ENCODE measurements around the gene NTM. TPM values are rescaled to one million over a fixed set of nuclear protein-coding genes. Genes with fewer than 3 reads are reported as not detected.
"Not testable (repeated sequence)": the region's sequence is repeated elsewhere in the genome, so short reads cannot be mapped to it uniquely, and the experiment has no call there.

NTM gene
- total RNA-seq, 1 experiment from 2014 or later, result 9.9 TPM

DNA sequence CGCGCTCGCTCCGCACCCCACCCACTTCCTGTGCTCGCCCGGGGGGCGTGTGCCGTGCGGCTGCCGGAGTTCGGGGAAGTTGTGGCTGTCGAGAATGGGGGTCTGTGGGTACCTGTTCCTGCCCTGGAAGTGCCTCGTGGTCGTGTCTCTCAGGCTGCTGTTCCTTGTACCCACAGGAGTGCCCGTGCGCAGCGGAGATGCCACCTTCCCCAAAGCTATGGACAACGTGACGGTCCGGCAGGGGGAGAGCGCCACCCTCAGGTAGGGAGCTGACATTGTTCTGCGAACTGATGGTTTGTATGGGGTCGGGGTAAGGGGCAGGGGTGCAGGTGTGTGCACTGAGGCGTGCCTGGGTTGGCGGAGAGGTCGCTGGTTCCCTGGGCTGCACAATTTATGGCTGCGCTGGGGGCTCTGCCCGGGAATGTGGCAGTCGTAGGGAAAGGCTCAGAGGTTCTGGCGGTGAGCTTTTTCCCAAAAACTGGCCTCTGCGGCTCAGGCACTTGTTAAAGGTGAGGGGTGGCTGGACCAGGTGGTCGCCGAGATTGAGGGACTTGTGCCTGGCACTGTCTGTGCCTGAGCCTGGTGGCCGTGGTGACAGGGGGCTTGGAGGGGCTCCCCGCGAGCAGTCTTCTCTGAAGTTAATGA, 541.1 kb downstream of the NTM start:
- not testable (repeated sequence) for H2AFZ ChIP-seq (ENCODE audit: low read length); H3K23me2 ChIP-seq (ENCODE audit: insufficient read length, low read depth, low read length, poor library complexity, severe bottlenecking); H2BK120ac ChIP-seq (ENCODE audit: low read depth, low read length, poor library complexity, severe bottlenecking); H3K9me3 Mint-ChIP-seq; H4K8ac ChIP-seq (replicated peaks; ENCODE audit: insufficient read length, low read depth, low read length); H4K91ac ChIP-seq (ENCODE audit: insufficient read length, low read depth, low read length); H3K27me3 ChIP-seq (ENCODE audit: insufficient read depth, low read length); H3K36me3 Mint-ChIP-seq (ENCODE audit: insufficient read depth in 1 of 3, low read depth in 3 of 3); H3K4me1 ChIP-seq (ENCODE audit: insufficient read depth, low read length); H3K27ac ChIP-seq (ENCODE audit: insufficient read length, low read depth, low read length); H2BK12ac ChIP-seq (ENCODE audit: insufficient read length, low read depth, low read length); H3K79me2 ChIP-seq (ENCODE audit: insufficient read depth, low read length); H3K9me3 ChIP-seq (ENCODE audit: control insufficient read depth, low read depth, low read length); H2AK5ac ChIP-seq (ENCODE audit: insufficient read length, low read length); H4K20me1 ChIP-seq (ENCODE audit: control insufficient read depth, insufficient read depth, insufficient read length); H2BK5ac ChIP-seq (ENCODE audit: insufficient read length, low read length); H3K79me1 ChIP-seq (ENCODE audit: insufficient read depth, low read depth, low read length, poor library complexity, severe bottlenecking); H3T11ph ChIP-seq (ENCODE audit: low read length); H2BK15ac ChIP-seq (ENCODE audit: low read depth, low read length); H3K4ac ChIP-seq (ENCODE audit: low read depth, low read length); H4K5ac ChIP-seq (ENCODE audit: insufficient read length, low read depth, low read length); H3K56ac ChIP-seq (ENCODE audit: insufficient read length, low read depth, low read length); H3K18ac ChIP-seq (ENCODE audit: insufficient read length, low read depth, low read length); H3K23ac ChIP-seq (ENCODE audit: insufficient read length, low read depth, low read length); H3K9ac ChIP-seq (ENCODE audit: extremely low read depth, insufficient read length, low read length); H3K14ac ChIP-seq (ENCODE audit: insufficient read depth, low read length); H2BK20ac ChIP-seq (ENCODE audit: low read depth, low read length, poor library complexity, severe bottlenecking)
- Mint-ChIP-seq H3K27ac (peak overlapping the region in 1 of 3 experiments; percentile 11; a peak in 1 of 7 replicates), H3K4me3 (peak overlapping the region; percentile 87 to 96), H3K4me1 (peaks cover 22 to 44% of the 10 kb centered on the region in 2 experiments), H3K27me3 (ENCODE audit: low read depth) (peaks cover 34% of the 10 kb centered on the region)
- peak overlapping the region; percentile 67 for H3K4me2 ChIP-seq (ENCODE audit: insufficient read depth, insufficient read length, low read length)
- no CpG with 5 or more reads among the region's 36 CpGs for WGBS (ENCODE audit: extremely low coverage, insufficient read length, low lambda C conversion rate)
- peak; percentile 71 for DNase-seq
- TF ChIP-seq, protein P1, sequence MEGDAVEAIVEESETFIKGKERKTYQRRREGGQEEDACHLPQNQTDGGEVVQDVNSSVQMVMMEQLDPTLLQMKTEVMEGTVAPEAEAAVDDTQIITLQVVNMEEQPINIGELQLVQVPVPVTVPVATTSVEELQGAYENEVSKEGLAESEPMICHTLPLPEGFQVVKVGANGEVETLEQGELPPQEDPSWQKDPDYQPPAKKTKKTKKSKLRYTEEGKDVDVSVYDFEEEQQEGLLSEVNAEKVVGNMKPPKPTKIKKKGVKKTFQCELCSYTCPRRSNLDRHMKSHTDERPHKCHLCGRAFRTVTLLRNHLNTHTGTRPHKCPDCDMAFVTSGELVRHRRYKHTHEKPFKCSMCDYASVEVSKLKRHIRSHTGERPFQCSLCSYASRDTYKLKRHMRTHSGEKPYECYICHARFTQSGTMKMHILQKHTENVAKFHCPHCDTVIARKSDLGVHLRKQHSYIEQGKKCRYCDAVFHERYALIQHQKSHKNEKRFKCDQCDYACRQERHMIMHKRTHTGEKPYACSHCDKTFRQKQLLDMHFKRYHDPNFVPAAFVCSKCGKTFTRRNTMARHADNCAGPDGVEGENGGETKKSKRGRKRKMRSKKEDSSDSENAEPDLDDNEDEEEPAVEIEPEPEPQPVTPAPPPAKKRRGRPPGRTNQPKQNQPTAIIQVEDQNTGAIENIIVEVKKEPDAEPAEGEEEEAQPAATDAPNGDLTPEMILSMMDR (conservative IDR thresholded peaks at IDR 0.05), result peak; percentile 75
